OCI-LY7 (cell line): ENCODE measurements around the gene CSTPP1. TPM values are rescaled to one million over a fixed set of nuclear protein-coding genes. Genes with fewer than 3 reads are reported as not detected.
"Not testable (repeated sequence)": the region's sequence is repeated elsewhere in the genome, so short reads cannot be mapped to it uniquely, and the experiment has no call there.

Source experiments
- BruUV-seq: library from RNA; stranded (reverse); fragments of 400-500 nt; replicated peaks from 2 replicates; lab custom pipeline; 2021; lab: Mats Ljungman, UMichigan
- CTCF ChIA-PET: fragments of 300-600 bp; sonication (Branson Sonifier 250); formaldehyde crosslinking; loops from one replicate; lab custom pipeline; 2022; ENCODE audit warnings: antibody characterized with exemption; ENCODE audit not compliant: unreplicated experiment; lab: Charles Lee
- POLR2A ChIA-PET: fragments of 300-600 bp; sonication (Branson Sonifier 250); formaldehyde crosslinking; loops from one replicate; lab custom pipeline; 2022; ENCODE audit warnings: antibody characterized with exemption; lab: Charles Lee
- DNase-seq: peaks from one replicate; pipeline ENCODE4 v3.0.0-alpha.2; 2015; ENCODE audit warnings: low spot score
- H2AFZ ChIP-seq: fragments of 200-600 bp; sonication (generic), shearing (Covaris generic); 2 replicates; pipeline ENCODE4 v1.6.1; 2014; ENCODE audit warnings: mild to moderate bottlenecking, antibody characterized with exemption, low read length, moderate library complexity
- H3K27ac ChIP-seq: fragments of 200-600 bp; sonication (generic); 2 replicates; pipeline ENCODE4 v1.5.1; 2014; ENCODE audit warnings: mixed run types, low read depth, mild to moderate bottlenecking, moderate library complexity, low read length, inconsistent platforms; ENCODE audit not compliant: poor library complexity, severe bottlenecking
- H3K36me3 ChIP-seq: fragments of 200-600 bp; sonication (generic); 2 replicates; pipeline ENCODE4 v1.6.1; 2014; ENCODE audit warnings: mild to moderate bottlenecking, antibody characterized with exemption, low read length, moderate library complexity, mixed read lengths; ENCODE audit not compliant: insufficient read depth
- H3K4me1 ChIP-seq: fragments of 200-600 bp; sonication (generic); 2 replicates; pipeline ENCODE4 v1.5.1; 2014; ENCODE audit warnings: mild to moderate bottlenecking, low read length; ENCODE audit not compliant: insufficient read depth, poor library complexity, severe bottlenecking
- H3K4me2 ChIP-seq: fragments of 200-600 bp; sonication (generic); 2 replicates; pipeline ENCODE4 v1.6.1; 2014; ENCODE audit warnings: mild to moderate bottlenecking, low read length
- H3K4me3 ChIP-seq: fragments of 200-600 bp; sonication (generic); 2 replicates; pipeline ENCODE4 v1.5.1; 2014; ENCODE audit warnings: mild to moderate bottlenecking, low read depth, low read length; ENCODE audit not compliant: poor library complexity, severe bottlenecking
- H3K79me2 ChIP-seq: fragments of 200-600 bp; sonication (generic); 2 replicates; pipeline ENCODE4 v1.6.1; 2016; ENCODE audit warnings: low read depth, mild to moderate bottlenecking, low read length, moderate library complexity, mixed read lengths; ENCODE audit not compliant: insufficient read depth
- H3K9me2 ChIP-seq: fragments of 200-600 bp; sonication (generic); 2 replicates; pipeline ENCODE4 v1.6.1; 2016; ENCODE audit warnings: mild to moderate bottlenecking, low read length, mixed read lengths; ENCODE audit not compliant: insufficient read depth
- H3K9me3 ChIP-seq: fragments of 200-600 bp; sonication (generic); 2 replicates; pipeline ENCODE4 v1.6.1; 2014; ENCODE audit warnings: mild to moderate bottlenecking, mixed run types, low read length, mixed read lengths
- H4K20me1 ChIP-seq: fragments of 200-600 bp; sonication (generic); 2 replicates; pipeline ENCODE4 v1.6.1; 2014; ENCODE audit warnings: mild to moderate bottlenecking, antibody characterized with exemption, low read length, moderate library complexity, mixed read lengths; ENCODE audit not compliant: insufficient read depth
- EZH2phosphoT487 ChIP-seq: fragments of 200-600 bp; sonication (generic); IDR thresholded peaks from 2 replicates; pipeline ENCODE4 v1.6.1; 2018; ENCODE audit warnings: low read depth, borderline replicate concordance, mild to moderate bottlenecking, mixed run types, antibody characterized with exemption, low read length, moderate library complexity, mixed read lengths
- intact Hi-C: fragments of 100-400 bp; cut with micrococcal nuclease; formaldehyde crosslinking; loops from one replicate; pipeline ENCODE4 v1.10.0; 2022; ENCODE audit not compliant: unreplicated experiment
- microRNA-seq: library from miRNA; unstranded; fragments of <30 nt; microRNA quantifications from one replicate; pipeline ENCODE4 v1.2.0, GENCODE V29; 2022; ENCODE audit warnings: borderline replicate concordance
- small RNA-seq: library from RNA; depleted of rRNA; stranded (forward); fragments of <200 nt; gene quantifications from one replicate; pipeline ENCODE3, GENCODE V24; 2014
- total RNA-seq, 2 experiments: library from RNA; depleted of rRNA in 1 of 2; stranded (reverse); fragments of >200 nt in 1 of 2; shearing (Covaris generic) in 1 of 2; gene quantifications; 2 replicates each; pipeline ENCODE4 v1.2.3, GENCODE V29; 2014 to 2022
- TF ChIP-seq, protein P1 (sequence below): fragments of 200-600 bp; sonication (generic); conservative IDR thresholded peaks from 2 replicates; pipeline ENCODE4 v1.5.1; 2014; ENCODE audit warnings: mild to moderate bottlenecking, antibody characterized with exemption, low read length, moderate library complexity, mixed read lengths

Gene CSTPP1
- total RNA-seq, 2 experiments from 2014 or later: 39.6 to 43.1 TPM

DNA sequence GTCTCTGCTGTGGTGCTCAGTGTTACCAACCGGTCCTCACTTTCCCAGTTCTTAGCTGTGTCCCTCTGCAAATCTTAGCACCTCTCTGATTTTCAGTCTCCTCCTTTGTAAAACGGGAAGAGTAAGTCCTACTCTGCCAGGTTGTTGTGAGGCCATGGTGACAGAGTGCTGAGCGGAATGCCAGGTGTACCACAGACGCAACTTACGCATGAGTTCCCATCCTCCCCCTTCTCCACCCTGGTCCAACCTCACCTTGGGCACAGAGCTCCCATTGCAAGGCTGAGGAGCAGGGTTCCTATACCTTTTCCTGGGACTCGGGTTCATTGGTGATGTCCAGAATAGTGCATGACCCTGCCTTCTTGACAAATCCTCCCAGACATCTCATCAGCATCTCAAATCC lies 270.9 kb downstream of the CSTPP1 start:
- H3K4me2 ChIP-seq: no peak overlapping the region
- TF ChIP-seq, protein P1, sequence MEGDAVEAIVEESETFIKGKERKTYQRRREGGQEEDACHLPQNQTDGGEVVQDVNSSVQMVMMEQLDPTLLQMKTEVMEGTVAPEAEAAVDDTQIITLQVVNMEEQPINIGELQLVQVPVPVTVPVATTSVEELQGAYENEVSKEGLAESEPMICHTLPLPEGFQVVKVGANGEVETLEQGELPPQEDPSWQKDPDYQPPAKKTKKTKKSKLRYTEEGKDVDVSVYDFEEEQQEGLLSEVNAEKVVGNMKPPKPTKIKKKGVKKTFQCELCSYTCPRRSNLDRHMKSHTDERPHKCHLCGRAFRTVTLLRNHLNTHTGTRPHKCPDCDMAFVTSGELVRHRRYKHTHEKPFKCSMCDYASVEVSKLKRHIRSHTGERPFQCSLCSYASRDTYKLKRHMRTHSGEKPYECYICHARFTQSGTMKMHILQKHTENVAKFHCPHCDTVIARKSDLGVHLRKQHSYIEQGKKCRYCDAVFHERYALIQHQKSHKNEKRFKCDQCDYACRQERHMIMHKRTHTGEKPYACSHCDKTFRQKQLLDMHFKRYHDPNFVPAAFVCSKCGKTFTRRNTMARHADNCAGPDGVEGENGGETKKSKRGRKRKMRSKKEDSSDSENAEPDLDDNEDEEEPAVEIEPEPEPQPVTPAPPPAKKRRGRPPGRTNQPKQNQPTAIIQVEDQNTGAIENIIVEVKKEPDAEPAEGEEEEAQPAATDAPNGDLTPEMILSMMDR: no peak
- no peak for TF ChIP-seq EZH2phosphoT487
- H3K36me3 ChIP-seq: no peaks in the 10 kb centered on the region
- H3K79me2 ChIP-seq: no peaks in the 10 kb centered on the region
- no peak overlapping the region for H2AFZ ChIP-seq
- CTCF ChIA-PET: interaction anchor here (0.7 kb wide), 1 partner anchor 13 kb away, joined by 3 read pairs; no protein-coding TSS in a partner anchor
- no peaks in the 10 kb centered on the region for H3K9me2 ChIP-seq
- H3K9me3 ChIP-seq: no peaks in the 10 kb centered on the region
- H3K27ac ChIP-seq: no peak overlapping the region
- no peaks in the 10 kb centered on the region for H3K4me1 ChIP-seq
- DNase-seq: no peak
- no peaks in the 10 kb centered on the region for H4K20me1 ChIP-seq
- no peak overlapping the region for H3K4me3 ChIP-seq
- no TSS peak for BruUV-seq
- POLR2A ChIA-PET: interaction anchor here (0.7 to 1.2 kb wide), 4 partner anchors 12 to 253 kb away, joined by 3 to 4 read pairs (median 3); no protein-coding TSS in a partner anchor
- intact Hi-C loops: no loop called here

DNA sequence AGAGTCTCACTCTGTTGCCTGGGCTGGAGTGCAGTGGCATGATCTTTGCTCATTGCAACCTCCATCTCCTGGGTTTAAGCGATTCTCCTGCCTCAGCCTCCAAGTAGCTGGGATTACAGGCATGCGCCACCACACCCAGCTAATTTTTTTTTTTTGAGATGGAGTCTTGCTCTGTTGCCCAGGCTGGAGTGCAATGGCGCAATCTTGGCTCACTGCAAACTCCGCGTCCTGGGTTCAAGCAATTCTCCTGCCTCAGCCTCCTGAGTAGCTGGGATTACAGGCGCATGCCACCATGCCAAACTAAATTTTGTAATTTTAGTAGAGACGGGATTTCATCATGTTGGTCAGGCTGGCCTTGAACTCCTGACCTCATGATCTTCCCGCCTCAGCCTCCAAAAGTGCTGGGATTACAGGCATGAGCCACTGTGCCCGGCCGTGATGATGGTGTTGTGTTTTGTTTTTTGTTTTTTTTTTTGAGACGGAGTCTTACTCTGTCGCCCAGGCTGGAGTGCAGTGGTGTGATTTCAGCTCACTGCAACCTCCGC lies 271.5 kb downstream of the CSTPP1 start:
- H3K9me3 ChIP-seq, H3K79me2 ChIP-seq, DNase-seq, H3K4me3 ChIP-seq, H3K4me1 ChIP-seq, H3K36me3 ChIP-seq, H3K9me2 ChIP-seq, H4K20me1 ChIP-seq, H2AFZ ChIP-seq, BruUV-seq, H3K27ac ChIP-seq, H3K4me2 ChIP-seq, intact Hi-C loops: not testable (repeated sequence)
- CTCF ChIA-PET: interaction anchor here (0.7 kb wide), 1 partner anchor 12 kb away, joined by 3 read pairs; no protein-coding TSS in a partner anchor
- POLR2A ChIA-PET: interaction anchor here (0.7 to 1.2 kb wide), 3 partner anchors 12 to 252 kb away, joined by 3 to 4 read pairs (median 3); partner anchors contain the start of gene ACP2

DNA sequence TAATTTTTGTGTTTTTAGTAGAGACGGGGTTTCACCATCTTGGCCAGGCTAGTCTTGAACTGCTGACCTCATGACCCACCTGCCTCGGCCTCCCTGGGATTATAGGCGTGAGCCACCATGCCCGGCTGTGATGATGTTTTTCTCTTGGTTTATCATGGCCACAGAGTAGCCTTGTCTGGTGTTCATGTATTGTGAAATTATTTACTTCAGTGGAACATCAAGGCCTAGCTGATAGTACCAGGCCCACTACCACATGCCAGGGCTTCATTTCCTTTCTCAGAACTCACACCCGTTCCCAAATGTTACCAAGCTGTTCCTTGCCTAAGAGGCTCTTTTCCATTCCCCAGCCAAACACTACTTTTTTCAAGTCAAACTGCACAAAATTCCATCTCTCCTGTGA lies 272.1 kb downstream of the CSTPP1 start:
- peaks cover 2% of the 10 kb centered on the region for H3K4me1 ChIP-seq
- no peaks in the 10 kb centered on the region for H3K36me3 ChIP-seq
- no peak overlapping the region for H3K4me2 ChIP-seq
- intact Hi-C loops: no loop called here
- ChIA-PET POLR2A (interaction anchor here (1.2 kb wide), 1 partner anchor 40 kb away, joined by 3 read pairs; the partner anchor contains the start of gene ACP2), CTCF (no interaction called here)
- no peaks in the 10 kb centered on the region for H3K9me2 ChIP-seq
- no peak for TF ChIP-seq EZH2phosphoT487
- TF ChIP-seq, protein P1: no peak
- no peak overlapping the region for H3K4me3 ChIP-seq
- no TSS peak for BruUV-seq
- H3K9me3 ChIP-seq: no peaks in the 10 kb centered on the region
- no peak overlapping the region for H2AFZ ChIP-seq
- H3K79me2 ChIP-seq: no peaks in the 10 kb centered on the region
- H3K27ac ChIP-seq: no peak overlapping the region
- no peak for DNase-seq
- no peaks in the 10 kb centered on the region for H4K20me1 ChIP-seq

Small RNAs within 50 kb of the gene (microRNA-seq; reads per million reads assigned to microRNA genes)
- not detected for gene MIR6745

Small RNAs within 50 kb of the gene (small RNA-seq; reads per million reads assigned to genes)
- gene MIR6745: not detected

Other genes with a start within 250 kb of the CSTPP1 start
- gene ARHGAP1, start 236.1 kb upstream of the CSTPP1 start, total RNA-seq (2014; rRNA removed; shearing (Covaris generic)): 14.1 and 16.3 TPM in 2 replicates
- 42.6 and 43.3 TPM in 2 replicates for gene ARHGAP1, start 236.1 kb upstream of the CSTPP1 start, total RNA-seq (2022)
- gene ZNF408, start 235.7 kb upstream of the CSTPP1 start, total RNA-seq (2014; rRNA removed; shearing (Covaris generic)): 7.2 and 15.2 TPM in 2 replicates
- 13.8 and 15.7 TPM in 2 replicates for gene ZNF408, start 235.7 kb upstream of the CSTPP1 start, total RNA-seq (2022)
- not detected in 2 replicates for gene F2, start 217.5 kb upstream of the CSTPP1 start, total RNA-seq (2014; rRNA removed; shearing (Covaris generic))
- gene F2, start 217.5 kb upstream of the CSTPP1 start, total RNA-seq (2022): 0.48 TPM in 1 of 2 replicates, not detected in the other
- 146 and 161 TPM in 2 replicates for gene CKAP5, start 90.5 kb upstream of the CSTPP1 start, total RNA-seq (2014; rRNA removed; shearing (Covaris generic))
- gene CKAP5, start 90.5 kb upstream of the CSTPP1 start, total RNA-seq (2022): 243 and 275 TPM in 2 replicates
- 22.6 and 28.5 TPM in 2 replicates for gene LRP4, start 18.2 kb upstream of the CSTPP1 start, total RNA-seq (2014; rRNA removed; shearing (Covaris generic))
- 17.5 and 19.8 TPM in 2 replicates for gene LRP4, start 18.2 kb upstream of the CSTPP1 start, total RNA-seq (2022)
- gene ARFGAP2, start 240.1 kb downstream of the CSTPP1 start, total RNA-seq (2014; rRNA removed; shearing (Covaris generic)): 116 and 136 TPM in 2 replicates
- gene ARFGAP2, start 240.1 kb downstream of the CSTPP1 start, total RNA-seq (2022): 126 and 135 TPM in 2 replicates
- not detected in 2 replicates for gene PACSIN3, start 249.7 kb downstream of the CSTPP1 start, total RNA-seq (2014; rRNA removed; shearing (Covaris generic))
- not detected in 2 replicates for gene PACSIN3, start 249.7 kb downstream of the CSTPP1 start, total RNA-seq (2022)